HepG2 (cell line): Measurements from ENCODE around the gene MRS2. TPM values are rescaled to one million over a fixed set of nuclear protein-coding genes. Genes with fewer than 3 reads are reported as not detected.

ENCODE experiments used
- ATAC-seq: fragments of 200-7000 bp; cut with Tn5 transposase; 3 replicates; pipeline ENCODE4 v1.9.1; 2020; ENCODE audit warnings: mild to moderate bottlenecking, moderate library complexity
- BruUV-seq: library from RNA; stranded (reverse); fragments of 400-500 nt; replicated peaks from 2 replicates; lab custom pipeline; 2021; lab: Mats Ljungman, UMichigan
- CTCF ChIA-PET: fragments of 300-600 bp; formaldehyde crosslinking; extraction: SDS; loops from one replicate; lab custom pipeline; 2021; ENCODE audit warnings: low total read pairs, inconsistent platforms, low intra/inter-chr PET ratio; lab: Yijun Ruan, JAX
- POLR2A ChIA-PET: fragments of 350-600 bp; sonication (Branson Sonifier 250); formaldehyde crosslinking; loops from one replicate; lab custom pipeline; 2020; ENCODE audit warnings: antibody characterized with exemption, inconsistent platforms; lab: Yijun Ruan, JAX
- DNase-seq: peaks from one replicate; pipeline ENCODE4 v3.0.0-alpha.2; 2015; ENCODE audit warnings: low spot score
- FAIRE-seq: peaks from 3 replicates; lab custom pipeline; 2011; peaks lifted over from hg19 to GRCh38; lab: Jason Lieb, UNC
- H2AFZ ChIP-seq: one replicate; pipeline ENCODE4 v1.6.1; 2011; ENCODE audit warnings: low read length, inconsistent platforms
- H3K27ac ChIP-seq: fragments of 300-600 bp; 3 replicates; pipeline ENCODE4 v1.8.0; 2011; ENCODE audit warnings: mixed run types, mild to moderate bottlenecking, mixed read lengths, low read length, inconsistent platforms; ENCODE audit not compliant: insufficient read depth; ENCODE audit errors: extremely low read length
- H3K27me3 ChIP-seq, 2 experiments: fragments of 200-600 bp in 1 of 2; 2 replicates in 1 of 2; 3 replicates in 1 of 2; pipeline versions ENCODE4 v1.6.0 to v1.8.0; 2011; ENCODE audit warnings: low read length in 2 of 2, mild to moderate bottlenecking in 2 of 2, moderate library complexity in 2 of 2, inconsistent platforms in 1 of 2; ENCODE audit not compliant: insufficient read depth in 2 of 2, control insufficient read depth in 1 of 2
- H3K36me3 ChIP-seq, 2 experiments: fragments of 200-600 bp in 1 of 2; replicated peaks in 1 of 2; 2 replicates in 1 of 2; 3 replicates in 1 of 2; pipeline versions ENCODE4 v1.5.1 to v1.8.0; 2011; ENCODE audit warnings: low read length in 2 of 2, inconsistent platforms in 1 of 2; ENCODE audit not compliant: insufficient read depth in 2 of 2, control insufficient read depth in 1 of 2
- H3K4me1 ChIP-seq: 2 replicates; pipeline ENCODE4 v1.5.1; 2012; ENCODE audit warnings: low read length, inconsistent platforms; ENCODE audit not compliant: insufficient read depth
- H3K4me2 ChIP-seq: 2 replicates; pipeline ENCODE4 v1.6.0; 2011; ENCODE audit warnings: low read depth, low read length, inconsistent platforms
- H3K4me3 ChIP-seq, 3 experiments: fragments of 200-600 bp in 1 of 3; sonication (generic), shearing (Covaris generic) in 1 of 3; replicated peaks in 1 of 3; 2 replicates each; pipeline ENCODE4 v1.5.1; 2011 to 2016; ENCODE audit warnings: low read length in 3 of 3, inconsistent platforms in 2 of 3, low read depth in 2 of 3, mild to moderate bottlenecking in 2 of 3, control low read depth in 1 of 3, mixed read lengths in 1 of 3; ENCODE audit not compliant: insufficient read depth in 1 of 3
- H3K79me2 ChIP-seq: one replicate; pipeline ENCODE4 v1.6.1; 2011; ENCODE audit warnings: low read length, inconsistent platforms; ENCODE audit not compliant: insufficient read depth
- H3K9ac ChIP-seq: 2 replicates; pipeline ENCODE4 v1.6.0; 2011; ENCODE audit warnings: mild to moderate bottlenecking, low read depth, low read length, inconsistent platforms; ENCODE audit not compliant: insufficient read depth
- H3K9me3 ChIP-seq: 2 replicates; pipeline ENCODE4 v1.5.1; 2012; ENCODE audit warnings: mild to moderate bottlenecking, low read length
- H4K20me1 ChIP-seq: 2 replicates; pipeline ENCODE4 v1.6.0; 2011; ENCODE audit warnings: inconsistent platforms, mild to moderate bottlenecking, low read length, moderate library complexity; ENCODE audit not compliant: insufficient read depth
- ASH2L ChIP-seq: fragments of 300-600, 200-600 bp; sonication (generic); IDR thresholded peaks from 2 replicates; pipeline ENCODE4 v1.7.0; 2017; ENCODE audit warnings: low read depth, mild to moderate bottlenecking, moderate library complexity, mixed read lengths, low read length; ENCODE audit not compliant: insufficient read length
- CBFB ChIP-seq: sonication (generic); formaldehyde crosslinking; IDR thresholded peaks from 2 replicates; pipeline ENCODE4 v1.4.0; 2020; ENCODE audit warnings: missing genetic modification reagents
- CCDC6 ChIP-seq: sonication (generic); formaldehyde crosslinking; IDR thresholded peaks from 2 replicates; pipeline ENCODE4 v1.8.1; 2022; ENCODE audit warnings: mild to moderate bottlenecking, missing genetic modification reagents, moderate library complexity
- FOXP4 ChIP-seq: sonication (generic); formaldehyde crosslinking; IDR thresholded peaks from 2 replicates; pipeline ENCODE4 v1.4.0; 2020; ENCODE audit warnings: missing genetic modification reagents
- HIVEP1 ChIP-seq: sonication (generic); formaldehyde crosslinking; IDR thresholded peaks from 2 replicates; pipeline ENCODE4 v1.4.0; 2020; ENCODE audit warnings: mild to moderate bottlenecking, missing genetic modification reagents
- HNRNPK ChIP-seq: fragments of 200-400 bp; formaldehyde crosslinking; IDR thresholded peaks from 2 replicates; pipeline ENCODE4 v1.6.1; 2018; ENCODE audit warnings: low read length, low read depth, moderate library complexity, mild to moderate bottlenecking; ENCODE audit not compliant: poor library complexity, severe bottlenecking
- JUNB ChIP-seq: sonication (generic); formaldehyde crosslinking; IDR thresholded peaks from 2 replicates; pipeline ENCODE4 v1.8.0; 2022; ENCODE audit warnings: missing genetic modification reagents, mild to moderate bottlenecking, borderline replicate concordance
- NCOA2 ChIP-seq: sonication (generic); formaldehyde crosslinking; IDR thresholded peaks from 2 replicates; pipeline ENCODE4 v1.8.0; 2022; ENCODE audit warnings: inconsistent platforms
- NFATC3 ChIP-seq: sonication (generic); formaldehyde crosslinking; IDR thresholded peaks from 2 replicates; pipeline ENCODE4 v1.5.1; 2020; ENCODE audit warnings: mild to moderate bottlenecking, missing genetic modification reagents
- SSRP1 ChIP-seq: IDR thresholded peaks from 2 replicates; pipeline ENCODE4 v1.6.1; 2016; ENCODE audit warnings: control low read depth
- ZNF234 ChIP-seq: sonication (generic); formaldehyde crosslinking; conservative IDR thresholded peaks from 2 replicates; pipeline ENCODE4 v1.5.1; 2020; ENCODE audit warnings: mild to moderate bottlenecking, missing genetic modification reagents
- ZNF775 ChIP-seq: sonication (generic); formaldehyde crosslinking; IDR thresholded peaks from 2 replicates; pipeline ENCODE4 v1.4.0; 2020; ENCODE audit warnings: missing genetic modification reagents, mild to moderate bottlenecking, moderate library complexity, borderline replicate concordance
- WGBS: methylation state at CpG from one replicate; pipeline ENCODE4 v1.1.6; 2017; ENCODE audit warnings: low lambda C conversion rate; 5-methylcytosine and 5-hydroxymethylcytosine counted together
- in situ Hi-C: cut with HindIII; loops from 2 replicates; pipeline ENCODE4 v1.10.0; 2017; ENCODE audit warnings: low pct_unique_long_range_greater_than_20kb; ENCODE audit not compliant: extremely low pct_ligation_motif_present
- intact Hi-C: fragments of 100-400 bp; cut with micrococcal nuclease; formaldehyde crosslinking; loops from one replicate; pipeline ENCODE4 v1.10.0; 2022; ENCODE audit not compliant: unreplicated experiment
- polyA plus RNA-seq, 8 experiments: library from polyadenylated mRNA; depleted of rRNA in 3 of 8; stranded (reverse) in 7 of 8; unstranded in 1 of 8; fragments of >200 nt; fragmentation: Illumina TruSeq in 4 of 8; extraction: Trizol in 4 of 8; gene quantifications; 2 replicates each; pipeline versions ENCODE4 v1.2.1 to v1.2.3, GENCODE V29; 2011 to 2016; ENCODE audit warnings: low read depth in 4 of 8, missing spikeins in 1 of 8, mixed read lengths in 1 of 8; ENCODE audit not compliant: insufficient read depth in 1 of 8
- total RNA-seq, 5 experiments: library from RNA; depleted of rRNA; stranded (reverse); fragments of >200 nt; fragmentation: Illumina TruSeq; extraction: Trizol; gene quantifications; 2 replicates each; pipeline ENCODE4 v1.2.3, GENCODE V29; 2016; ENCODE audit warnings: low read depth in 1 of 5

Gene MRS2
- total and polyA plus RNA-seq, 2 of the 13 experiments (the other 11 are each of a cell fraction or from before 2014, with no cell fraction given), result 31.1 to 83.8 TPM

DNA sequence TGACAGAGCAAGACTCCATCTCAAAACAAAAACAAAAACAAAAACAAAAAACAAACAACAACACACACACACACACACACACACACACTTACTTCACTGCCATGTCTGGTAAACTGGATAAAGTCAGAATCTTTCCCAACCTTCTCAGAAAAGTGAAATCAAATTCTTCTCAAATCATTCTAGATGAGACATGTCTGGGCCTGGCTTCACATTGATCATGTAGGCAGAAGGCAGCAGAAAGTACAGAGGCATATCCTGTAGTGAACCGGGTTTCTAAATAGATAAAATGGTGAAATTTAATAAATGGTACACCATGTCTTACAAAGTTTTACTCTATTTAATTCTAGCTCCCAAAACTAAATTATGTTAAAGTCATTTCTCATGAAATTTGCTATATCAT lies 14.9 kb upstream of the MRS2 start (continued):
- no peak for TF ChIP-seq FOXP4 (CRISPR knock-in tag)
- no peak for TF ChIP-seq CCDC6 (CRISPR knock-in tag)
- TF ChIP-seq, all 625 proteins: peak for 0

DNA sequence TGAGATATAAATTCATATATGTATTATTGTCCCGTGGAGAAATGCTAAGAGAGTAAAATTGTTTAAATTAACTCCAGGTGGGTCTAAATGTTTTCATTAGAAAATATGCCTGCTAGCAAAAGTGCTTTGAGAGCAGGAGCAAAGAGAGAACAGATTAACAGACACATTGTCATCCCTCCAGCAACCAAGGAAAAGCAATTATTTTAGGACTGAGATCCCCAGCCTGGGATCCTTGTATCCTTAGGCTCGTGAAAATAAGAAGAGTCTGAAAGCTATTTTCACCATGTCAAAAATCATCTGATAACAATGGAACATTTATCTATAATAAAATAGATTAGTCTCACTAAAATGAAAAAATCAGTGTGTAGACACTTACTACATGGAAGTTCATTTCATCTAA lies 11.5 kb upstream of the MRS2 start:
- no peak overlapping the region for H3K4me3 ChIP-seq
- H3K9me3 ChIP-seq, result peaks cover 2% of the 10 kb centered on the region; the same call in 1 of the 2 replicates
- no peak overlapping the region for H3K27ac ChIP-seq
- no peak overlapping the region for H3K4me2 ChIP-seq
- H3K4me1 ChIP-seq, result peaks cover 45% of the 10 kb centered on the region
- WGBS, result 88% methylated on average over 2 of the region's 2 CpGs
- intact Hi-C loops, result no loop called here
- BruUV-seq, result no TSS peak
- no peaks in the 10 kb centered on the region for H3K27me3 ChIP-seq
- no peak for ATAC-seq
- DNase-seq, result no peak
- no peaks in the 10 kb centered on the region for H3K36me3 ChIP-seq
- in situ Hi-C loops, result loop anchor here (10.0 kb wide), 1 partner anchor 326 kb away; no protein-coding TSS in a partner anchor
- no peaks in the 10 kb centered on the region for H3K79me2 ChIP-seq
- ChIA-PET CTCF (interaction anchor here (4.6 kb wide), 1 partner anchor 109 kb away, joined by 112 read pairs; no protein-coding TSS in a partner anchor), POLR2A (no interaction called here)
- H4K20me1 ChIP-seq, result no peaks in the 10 kb centered on the region
- FAIRE-seq, result no peak
- no peak overlapping the region for H2AFZ ChIP-seq
- H3K9ac ChIP-seq, result no peak overlapping the region
- TF ChIP-seq HNRNPK, result no peak
- TF ChIP-seq ZNF234 (CRISPR knock-in tag), result no peak
- no peak for TF ChIP-seq ASH2L
- TF ChIP-seq ZNF775 (CRISPR knock-in tag), result no peak
- TF ChIP-seq NCOA2 (CRISPR knock-in tag), result no peak
- no peak for TF ChIP-seq NFATC3
- no peak for TF ChIP-seq JUNB (CRISPR knock-in tag)
- no peak for TF ChIP-seq HIVEP1 (CRISPR knock-in tag)
- TF ChIP-seq SSRP1 (CRISPR knock-in tag), result no peak
- TF ChIP-seq CBFB (CRISPR knock-in tag), result no peak
